ENCODE results near the gene ALOX15B.
A peak's percentile ranks its signal among the peaks of the same experiment; 100 is the strongest.

The ALOX15B gene, protein sequence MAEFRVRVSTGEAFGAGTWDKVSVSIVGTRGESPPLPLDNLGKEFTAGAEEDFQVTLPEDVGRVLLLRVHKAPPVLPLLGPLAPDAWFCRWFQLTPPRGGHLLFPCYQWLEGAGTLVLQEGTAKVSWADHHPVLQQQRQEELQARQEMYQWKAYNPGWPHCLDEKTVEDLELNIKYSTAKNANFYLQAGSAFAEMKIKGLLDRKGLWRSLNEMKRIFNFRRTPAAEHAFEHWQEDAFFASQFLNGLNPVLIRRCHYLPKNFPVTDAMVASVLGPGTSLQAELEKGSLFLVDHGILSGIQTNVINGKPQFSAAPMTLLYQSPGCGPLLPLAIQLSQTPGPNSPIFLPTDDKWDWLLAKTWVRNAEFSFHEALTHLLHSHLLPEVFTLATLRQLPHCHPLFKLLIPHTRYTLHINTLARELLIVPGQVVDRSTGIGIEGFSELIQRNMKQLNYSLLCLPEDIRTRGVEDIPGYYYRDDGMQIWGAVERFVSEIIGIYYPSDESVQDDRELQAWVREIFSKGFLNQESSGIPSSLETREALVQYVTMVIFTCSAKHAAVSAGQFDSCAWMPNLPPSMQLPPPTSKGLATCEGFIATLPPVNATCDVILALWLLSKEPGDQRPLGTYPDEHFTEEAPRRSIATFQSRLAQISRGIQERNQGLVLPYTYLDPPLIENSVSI

DNA sequence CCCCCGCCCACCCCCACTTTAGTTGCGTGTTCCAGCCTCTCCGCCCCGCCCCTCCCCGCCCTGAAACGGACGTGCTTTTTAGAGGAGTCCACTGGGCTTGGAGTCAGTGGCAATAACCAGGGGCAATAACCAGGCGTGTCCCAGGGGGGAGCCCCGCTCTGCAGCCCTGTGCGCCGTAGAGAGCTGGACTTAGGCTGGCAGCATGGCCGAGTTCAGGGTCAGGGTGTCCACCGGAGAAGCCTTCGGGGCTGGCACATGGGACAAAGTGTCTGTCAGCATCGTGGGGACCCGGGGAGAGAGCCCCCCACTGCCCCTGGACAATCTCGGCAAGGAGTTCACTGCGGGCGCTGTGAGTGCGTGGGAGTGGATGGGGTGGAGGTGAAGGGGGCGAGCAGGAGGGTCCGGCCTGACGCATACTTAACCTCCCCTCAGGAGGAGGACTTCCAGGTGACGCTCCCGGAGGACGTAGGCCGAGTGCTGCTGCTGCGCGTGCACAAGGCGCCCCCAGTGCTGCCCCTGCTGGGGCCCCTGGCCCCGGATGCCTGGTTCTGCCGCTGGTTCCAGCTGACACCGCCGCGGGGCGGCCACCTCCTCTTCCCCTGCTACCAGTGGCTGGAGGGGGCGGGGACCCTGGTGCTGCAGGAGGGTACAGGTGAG, at the start of gene ALOX15B:
Gene ALOX15B, plus strand, starts transcription at position 106 of the 657 bp plus-strand sequence. Its CDS starts 97 bp downstream, at position 203.
- no peak for DNase-seq

DNA sequence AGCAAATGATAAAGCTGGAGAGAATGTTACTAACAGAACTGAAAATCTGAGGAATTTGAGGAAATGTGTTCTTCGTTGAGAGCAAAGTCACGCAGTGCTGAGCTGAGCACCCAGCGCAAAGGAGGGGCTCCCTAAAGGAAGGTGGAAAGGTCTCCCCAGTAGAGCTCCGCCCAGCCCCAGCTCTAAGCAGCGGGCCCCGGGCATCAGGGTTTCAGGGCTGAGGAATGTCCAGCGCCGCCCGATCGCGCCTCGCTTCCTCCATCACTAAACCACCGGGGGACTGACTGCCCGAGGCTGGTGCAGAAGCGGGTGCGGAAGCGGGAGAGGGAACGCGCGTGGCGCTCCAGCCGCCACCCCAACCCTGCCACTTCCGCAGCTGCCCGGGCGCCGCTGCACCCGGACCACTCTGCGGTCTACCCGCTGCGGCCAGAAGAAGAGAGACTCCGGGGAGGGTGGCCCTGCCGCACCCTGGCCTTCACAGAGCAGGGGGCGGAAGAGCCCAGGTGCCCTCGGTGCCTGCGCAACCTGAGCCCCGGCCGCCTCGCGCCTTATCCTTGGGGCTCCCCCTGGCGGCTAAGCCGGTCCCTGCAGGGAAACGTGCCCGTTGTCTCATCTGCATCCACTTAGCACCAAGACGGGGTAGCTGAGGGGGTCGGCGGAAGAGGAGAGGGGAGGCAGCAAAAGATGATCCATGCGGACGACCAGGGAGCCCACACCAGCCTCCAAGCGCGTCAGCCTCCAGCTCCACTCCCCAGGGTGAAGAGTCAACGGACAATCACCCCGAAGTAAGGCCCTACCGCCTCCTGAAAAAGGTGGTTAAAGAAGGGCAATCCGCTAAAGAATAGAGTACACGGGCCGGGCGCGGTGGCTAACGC, 48.8 kb upstream of the ALOX15B start:
- DNase-seq: peak; percentile 81 to 83

DNA sequence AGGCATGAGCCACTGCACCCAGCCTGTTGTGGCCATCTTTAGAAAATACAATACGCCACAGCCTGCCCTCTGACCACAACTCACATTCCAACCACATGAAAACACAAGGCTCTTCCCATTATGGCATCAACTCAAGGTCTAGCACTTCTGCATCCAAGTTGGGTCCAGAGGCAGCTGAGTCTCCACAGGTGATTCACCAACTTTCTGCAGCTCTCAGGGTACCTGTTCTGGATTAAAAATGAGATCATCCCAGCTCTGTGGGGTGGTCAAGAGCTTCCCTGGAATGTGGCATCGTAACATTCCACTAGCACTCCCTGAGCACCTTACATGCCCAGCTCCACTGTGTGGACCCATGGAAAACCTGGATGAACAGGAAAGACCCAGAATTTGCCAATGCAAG, 46.3 kb upstream of the ALOX15B start:
- no peak for DNase-seq

DNA sequence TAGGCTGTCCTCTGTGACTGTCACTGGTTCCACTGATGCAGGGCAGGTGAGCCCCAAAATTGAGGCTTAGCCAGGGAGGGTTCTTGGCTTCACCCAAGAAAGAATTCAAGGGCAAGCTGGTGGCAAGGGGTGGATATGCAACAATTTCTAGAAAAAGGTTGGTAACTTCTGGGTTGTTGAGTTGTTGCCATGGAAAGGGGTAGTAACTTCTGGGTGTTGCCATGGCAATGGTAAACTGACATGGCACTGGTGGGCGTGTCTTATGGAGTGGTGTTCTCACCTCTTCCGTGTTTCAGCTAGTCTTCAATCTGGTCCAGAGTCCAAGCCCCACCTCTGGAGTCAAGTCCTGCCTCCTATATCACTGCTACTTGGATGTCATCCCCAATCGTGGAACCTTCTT, 45.9 kb upstream of the ALOX15B start:
- no peak for DNase-seq

DNA sequence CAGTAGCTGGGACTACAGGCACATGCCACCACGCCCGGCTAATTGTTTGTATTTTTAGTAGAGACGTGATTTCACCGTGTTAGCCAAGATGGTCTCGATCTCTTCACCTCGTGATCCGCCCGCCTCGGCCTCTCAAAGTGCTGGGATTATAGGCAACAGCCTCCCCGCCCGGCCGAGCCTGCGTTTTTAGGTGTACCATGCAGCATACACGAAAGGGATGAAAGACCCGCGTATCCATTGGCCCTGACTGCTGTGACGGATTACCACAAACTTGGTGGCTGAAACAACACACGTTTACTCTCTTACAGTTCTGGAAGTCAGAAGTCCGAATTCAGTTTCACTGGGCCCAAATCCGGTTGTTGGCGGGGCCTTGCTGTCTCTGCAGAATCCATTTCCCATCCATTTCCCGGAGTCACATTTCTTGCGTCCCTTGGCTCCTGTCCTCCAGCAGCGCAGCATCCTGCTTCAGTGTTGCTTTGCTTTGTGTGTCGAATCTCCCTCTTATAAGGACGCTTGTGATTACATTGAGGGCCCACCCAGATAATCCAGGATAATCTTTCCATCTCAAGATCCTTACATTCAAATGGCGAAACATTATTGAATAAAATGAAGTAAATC, 44.8 kb upstream of the ALOX15B start:
- no peak for DNase-seq

DNA sequence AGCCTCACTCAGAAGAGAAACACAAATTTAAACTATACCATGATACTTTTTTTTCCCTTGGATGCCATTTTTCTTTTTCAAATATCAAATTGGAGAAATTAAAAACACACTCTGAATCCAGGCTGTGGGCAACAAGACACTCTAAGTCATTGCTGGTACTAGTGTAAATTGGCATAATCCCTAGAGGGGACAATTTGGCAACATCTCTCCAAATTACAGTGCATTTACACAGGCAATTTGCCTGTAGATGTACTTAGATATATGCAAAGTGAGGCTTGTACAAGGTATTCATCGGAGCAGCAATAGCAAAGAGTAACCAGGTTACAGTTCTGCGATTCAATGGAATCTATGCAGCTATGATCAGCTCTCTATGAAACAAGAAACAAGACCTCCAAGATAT, 43.1 kb upstream of the ALOX15B start:
- no peak for DNase-seq

DNA sequence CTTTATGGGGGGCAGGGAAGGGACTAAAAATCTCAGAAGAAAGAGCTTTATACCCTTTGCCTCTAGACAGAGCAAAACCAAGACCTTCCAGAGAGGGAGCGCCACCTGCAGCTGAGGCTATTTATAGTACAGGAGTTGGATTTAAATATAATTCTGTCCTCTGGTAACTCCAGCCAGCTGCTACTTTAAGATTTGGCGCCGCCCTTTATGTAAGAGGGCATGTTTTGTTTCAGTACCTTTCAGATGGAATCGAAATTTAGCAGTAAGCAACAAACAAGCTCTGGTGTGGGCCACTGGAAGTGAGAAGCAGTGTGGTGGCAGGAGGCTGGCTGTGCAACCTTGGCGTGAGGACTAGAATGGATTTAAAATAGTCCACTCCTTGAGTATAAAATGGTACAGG, 41.7 kb upstream of the ALOX15B start:
- no peak for DNase-seq

DNA sequence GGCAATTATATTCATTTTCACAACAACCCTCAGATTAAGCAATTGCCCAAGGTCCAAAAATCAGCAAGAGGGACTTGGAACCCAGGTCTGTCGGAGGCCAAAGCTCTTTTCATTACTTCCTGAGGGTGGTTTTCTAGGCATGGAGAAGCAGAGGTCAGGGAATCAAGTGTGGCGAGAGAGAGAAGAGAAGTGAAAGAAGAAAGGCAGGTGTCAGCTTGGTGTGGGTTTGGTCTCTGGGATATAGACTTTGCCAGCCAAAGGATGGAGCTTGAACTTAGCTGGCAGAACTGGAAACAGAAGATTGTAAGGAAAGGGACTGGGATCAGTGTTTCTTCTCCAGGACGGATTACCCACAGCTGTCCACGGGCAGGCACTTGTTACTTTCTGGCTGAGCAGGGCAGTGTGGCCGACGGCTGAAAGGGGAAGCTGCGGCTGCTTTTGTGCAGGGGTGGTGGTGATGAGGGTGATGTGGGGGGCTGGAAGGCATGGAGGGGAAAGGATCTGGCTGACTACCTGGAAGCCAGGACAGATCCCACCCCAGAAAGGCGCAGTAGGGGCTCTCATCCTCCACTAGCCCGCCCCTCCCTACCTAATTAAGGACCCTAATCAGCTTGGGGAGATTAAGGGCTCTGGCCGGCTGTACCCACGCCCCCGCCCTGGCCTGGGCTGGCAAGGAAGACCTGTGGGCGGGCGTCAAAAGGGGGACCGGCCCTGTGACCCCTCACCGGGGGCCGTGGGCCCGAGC, 36.7 kb upstream of the ALOX15B start, which contains the start of gene GUCY2D:
Gene GUCY2D, plus strand, starts transcription at position 640 of the 745 bp plus-strand sequence. CDS start 433 bp downstream, outside the sequence.
- no peak for DNase-seq

DNA sequence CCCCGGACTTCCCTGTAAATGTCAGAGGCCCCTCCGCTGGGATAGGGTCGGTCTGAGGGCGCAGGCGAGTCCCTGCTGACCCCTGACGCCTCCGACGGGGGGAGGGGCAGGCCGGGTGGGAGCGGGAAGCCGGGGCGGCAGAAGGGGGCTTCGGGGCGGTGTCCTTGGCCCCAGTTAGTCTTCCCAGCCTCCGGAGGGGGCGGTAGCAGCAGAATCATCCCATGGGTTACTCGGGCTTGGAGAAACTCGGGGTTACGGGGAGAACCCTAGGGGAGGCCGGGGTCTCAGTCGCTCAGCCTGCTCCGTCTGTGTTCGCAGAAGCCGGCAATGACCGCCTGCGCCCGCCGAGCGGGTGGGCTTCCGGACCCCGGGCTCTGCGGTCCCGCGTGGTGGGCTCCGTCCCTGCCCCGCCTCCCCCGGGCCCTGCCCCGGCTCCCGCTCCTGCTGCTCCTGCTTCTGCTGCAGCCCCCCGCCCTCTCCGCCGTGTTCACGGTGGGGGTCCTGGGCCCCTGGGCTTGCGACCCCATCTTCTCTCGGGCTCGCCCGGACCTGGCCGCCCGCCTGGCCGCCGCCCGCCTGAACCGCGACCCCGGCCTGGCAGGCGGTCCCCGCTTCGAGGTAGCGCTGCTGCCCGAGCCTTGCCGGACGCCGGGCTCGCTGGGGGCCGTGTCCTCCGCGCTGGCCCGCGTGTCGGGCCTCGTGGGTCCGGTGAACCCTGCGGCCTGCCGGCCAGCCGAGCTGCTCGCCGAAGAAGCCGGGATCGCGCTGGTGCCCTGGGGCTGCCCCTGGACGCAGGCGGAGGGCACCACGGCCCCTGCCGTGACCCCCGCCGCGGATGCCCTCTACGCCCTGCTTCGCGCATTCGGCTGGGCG, 35.9 kb upstream of the ALOX15B start:
- no peak for DNase-seq

DNA sequence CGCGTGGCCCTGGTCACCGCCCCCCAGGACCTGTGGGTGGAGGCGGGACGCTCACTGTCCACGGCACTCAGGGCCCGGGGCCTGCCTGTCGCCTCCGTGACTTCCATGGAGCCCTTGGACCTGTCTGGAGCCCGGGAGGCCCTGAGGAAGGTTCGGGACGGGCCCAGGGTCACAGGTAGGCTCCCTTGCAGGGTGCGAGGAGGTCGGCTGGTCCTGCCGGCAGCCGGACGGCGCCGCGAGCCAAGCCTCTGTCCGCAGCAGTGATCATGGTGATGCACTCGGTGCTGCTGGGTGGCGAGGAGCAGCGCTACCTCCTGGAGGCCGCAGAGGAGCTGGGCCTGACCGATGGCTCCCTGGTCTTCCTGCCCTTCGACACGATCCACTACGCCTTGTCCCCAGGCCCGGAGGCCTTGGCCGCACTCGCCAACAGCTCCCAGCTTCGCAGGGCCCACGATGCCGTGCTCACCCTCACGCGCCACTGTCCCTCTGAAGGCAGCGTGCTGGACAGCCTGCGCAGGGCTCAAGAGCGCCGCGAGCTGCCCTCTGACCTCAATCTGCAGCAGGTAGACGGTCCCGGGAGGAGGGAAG, 35.2 kb upstream of the ALOX15B start:
- no peak for DNase-seq

DNA sequence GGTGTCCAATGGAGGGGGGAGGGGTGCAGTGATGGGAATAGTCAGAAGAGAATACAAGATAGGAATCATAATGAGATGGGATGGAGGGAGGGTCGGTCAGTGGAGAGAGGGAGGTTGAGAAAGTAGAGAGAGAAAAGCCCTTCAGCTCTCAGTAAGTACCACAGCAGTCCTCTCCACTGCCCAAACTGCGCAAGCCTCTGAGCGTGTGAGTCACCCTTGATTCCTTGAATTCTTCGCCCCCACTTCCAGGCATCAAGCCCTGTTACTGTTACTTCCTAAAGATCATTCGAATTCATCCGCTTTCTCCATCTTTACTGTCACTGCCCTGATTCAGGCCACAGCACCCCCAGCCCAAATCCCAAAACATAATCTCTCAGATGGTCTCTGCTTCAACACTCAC, 34.0 kb upstream of the ALOX15B start:
- DNase-seq: no peak

DNA sequence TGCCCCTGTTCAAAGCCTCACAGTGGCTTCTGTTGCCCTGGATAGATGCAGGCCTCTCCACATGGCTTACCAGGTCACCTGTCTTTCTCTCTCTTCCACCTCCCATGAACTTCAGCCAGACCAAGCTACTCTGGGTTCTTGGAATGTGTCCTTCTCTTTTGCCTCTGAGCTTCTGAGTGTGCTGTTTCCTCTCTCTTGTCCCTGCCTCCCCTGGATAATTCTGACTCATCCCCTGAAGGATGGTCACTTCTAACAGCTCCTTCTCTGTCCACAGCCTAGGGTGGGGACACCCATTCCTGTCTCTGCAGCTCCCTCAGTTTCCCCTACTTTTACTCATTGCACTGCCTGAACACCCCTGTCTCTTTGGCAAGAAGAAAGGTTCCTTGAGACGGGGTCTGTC, 33.5 kb upstream of the ALOX15B start:
- no peak for DNase-seq

DNA sequence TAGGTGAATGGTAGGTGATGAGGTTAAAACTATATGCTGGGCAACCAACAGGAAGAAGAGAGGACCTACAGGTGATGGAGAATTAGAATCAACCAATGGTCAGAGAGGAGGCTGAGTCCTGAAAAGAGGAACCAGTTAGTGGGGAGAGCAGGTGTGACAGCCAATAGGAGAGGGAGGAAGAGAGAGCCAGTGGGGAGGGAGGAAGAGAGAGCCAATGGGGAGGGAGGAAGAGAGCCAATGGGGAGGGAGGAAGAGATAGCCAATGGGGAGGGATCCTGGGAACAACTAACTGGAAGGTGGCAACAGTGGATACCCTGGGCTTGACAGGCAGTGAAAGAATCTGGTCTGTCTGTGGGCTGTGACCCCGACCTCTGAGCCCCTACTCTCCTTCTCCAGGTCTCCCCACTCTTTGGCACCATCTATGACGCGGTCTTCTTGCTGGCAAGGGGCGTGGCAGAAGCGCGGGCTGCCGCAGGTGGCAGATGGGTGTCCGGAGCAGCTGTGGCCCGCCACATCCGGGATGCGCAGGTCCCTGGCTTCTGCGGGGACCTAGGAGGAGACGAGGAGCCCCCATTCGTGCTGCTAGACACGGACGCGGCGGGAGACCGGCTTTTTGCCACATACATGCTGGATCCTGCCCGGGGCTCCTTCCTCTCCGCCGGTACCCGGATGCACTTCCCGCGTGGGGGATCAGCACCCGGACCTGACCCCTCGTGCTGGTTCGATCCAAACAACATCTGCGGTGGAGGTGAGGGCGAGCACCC, 32.7 kb upstream of the ALOX15B start:
- peak; percentile 79 to 85 for DNase-seq

DNA sequence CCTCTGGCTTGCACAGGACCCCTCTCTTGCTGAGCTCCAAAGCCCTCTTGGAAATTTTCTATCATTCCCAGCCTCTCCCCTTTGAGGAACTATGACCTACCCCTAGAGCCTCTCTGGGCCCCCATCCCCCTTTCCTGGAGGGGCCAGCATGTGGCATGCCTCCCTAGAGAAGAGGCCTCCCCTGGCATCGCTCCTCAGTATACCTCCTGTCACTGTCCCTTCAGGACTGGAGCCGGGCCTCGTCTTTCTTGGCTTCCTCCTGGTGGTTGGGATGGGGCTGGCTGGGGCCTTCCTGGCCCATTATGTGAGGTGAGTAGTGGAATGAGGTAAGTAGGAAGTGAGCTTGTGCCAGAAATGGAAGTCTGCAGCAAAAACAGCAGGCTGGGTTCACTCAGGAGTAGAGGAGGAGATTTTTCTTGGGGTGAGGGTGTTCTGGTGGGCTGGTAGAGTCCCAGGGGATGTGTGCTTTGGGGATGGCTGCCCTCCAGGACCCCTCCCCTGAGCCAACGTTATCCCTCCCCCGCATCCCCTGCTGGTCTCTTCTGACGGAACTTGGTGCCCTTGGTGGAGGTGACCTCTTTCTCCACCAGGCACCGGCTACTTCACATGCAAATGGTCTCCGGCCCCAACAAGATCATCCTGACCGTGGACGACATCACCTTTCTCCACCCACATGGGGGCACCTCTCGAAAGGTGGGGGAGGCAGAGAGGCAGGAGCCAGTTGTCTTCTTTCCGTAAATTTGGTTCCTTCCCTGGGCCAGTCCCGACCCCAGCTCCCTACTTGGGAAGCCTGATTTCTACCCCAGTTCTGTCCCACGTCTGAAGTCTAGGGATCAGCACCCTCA, 31.8 kb upstream of the ALOX15B start:
- DNase-seq: no peak

DNA sequence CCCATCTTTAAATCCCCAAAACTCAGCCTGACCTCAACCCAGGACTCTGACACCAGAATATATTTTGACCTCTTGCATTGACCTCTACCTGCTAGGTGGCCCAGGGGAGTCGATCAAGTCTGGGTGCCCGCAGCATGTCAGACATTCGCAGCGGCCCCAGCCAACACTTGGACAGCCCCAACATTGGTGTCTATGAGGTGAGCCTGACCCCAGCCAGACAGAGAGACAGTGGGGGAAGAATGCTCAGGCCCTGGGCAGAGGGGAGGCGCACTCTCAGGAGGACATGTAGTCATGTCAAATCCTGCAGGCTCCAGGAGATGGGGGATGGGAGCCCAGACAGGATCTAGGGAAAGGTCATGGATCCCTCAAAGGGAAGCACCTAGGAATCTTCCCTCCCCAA, 31.0 kb upstream of the ALOX15B start:
- no peak for DNase-seq

DNA sequence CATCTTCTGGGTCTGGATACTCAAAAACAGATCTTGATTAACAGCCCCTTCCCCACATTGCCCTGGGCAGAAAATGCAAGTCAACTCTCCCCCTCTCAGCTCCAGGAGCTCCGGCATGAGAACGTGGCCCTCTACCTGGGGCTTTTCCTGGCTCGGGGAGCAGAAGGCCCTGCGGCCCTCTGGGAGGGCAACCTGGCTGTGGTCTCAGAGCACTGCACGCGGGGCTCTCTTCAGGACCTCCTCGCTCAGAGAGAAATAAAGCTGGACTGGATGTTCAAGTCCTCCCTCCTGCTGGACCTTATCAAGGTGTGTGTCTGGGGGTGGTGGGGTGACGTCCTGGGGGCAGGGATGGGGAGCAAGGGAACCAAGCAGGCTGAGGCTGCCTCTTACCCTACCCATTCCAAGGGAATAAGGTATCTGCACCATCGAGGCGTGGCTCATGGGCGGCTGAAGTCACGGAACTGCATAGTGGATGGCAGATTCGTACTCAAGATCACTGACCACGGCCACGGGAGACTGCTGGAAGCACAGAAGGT, 26.7 kb upstream of the ALOX15B start:
- no peak for DNase-seq

DNA sequence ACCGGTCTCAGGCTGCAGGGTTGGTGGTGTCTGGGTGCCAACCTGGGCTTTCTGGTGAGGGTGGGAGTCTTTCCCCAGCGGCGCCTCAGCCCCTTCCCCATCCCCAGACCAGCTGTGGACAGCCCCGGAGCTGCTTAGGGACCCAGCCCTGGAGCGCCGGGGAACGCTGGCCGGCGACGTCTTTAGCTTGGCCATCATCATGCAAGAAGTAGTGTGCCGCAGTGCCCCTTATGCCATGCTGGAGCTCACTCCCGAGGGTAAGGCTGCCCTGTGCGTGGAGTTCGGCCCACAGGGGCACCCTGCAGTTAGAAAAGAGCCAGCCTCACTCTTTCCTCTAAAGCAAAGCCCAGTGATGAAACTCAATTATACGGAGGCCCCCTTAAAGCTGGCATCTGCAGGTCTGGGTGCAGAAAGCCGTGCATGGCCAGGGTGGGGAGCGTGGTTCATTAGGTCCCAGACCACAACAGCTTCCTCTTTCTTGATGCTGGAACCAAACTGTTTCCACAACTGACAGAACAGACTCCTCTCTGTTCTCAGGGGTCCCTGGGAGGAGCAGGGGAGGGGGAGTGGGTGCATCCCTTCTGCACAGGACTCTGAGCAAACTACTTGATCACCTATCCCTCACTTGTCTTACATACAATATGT, 25.7 kb upstream of the ALOX15B start:
- DNase-seq: no peak
